ENCODE results near the gene PPOX.

The PPOX gene

DNA sequence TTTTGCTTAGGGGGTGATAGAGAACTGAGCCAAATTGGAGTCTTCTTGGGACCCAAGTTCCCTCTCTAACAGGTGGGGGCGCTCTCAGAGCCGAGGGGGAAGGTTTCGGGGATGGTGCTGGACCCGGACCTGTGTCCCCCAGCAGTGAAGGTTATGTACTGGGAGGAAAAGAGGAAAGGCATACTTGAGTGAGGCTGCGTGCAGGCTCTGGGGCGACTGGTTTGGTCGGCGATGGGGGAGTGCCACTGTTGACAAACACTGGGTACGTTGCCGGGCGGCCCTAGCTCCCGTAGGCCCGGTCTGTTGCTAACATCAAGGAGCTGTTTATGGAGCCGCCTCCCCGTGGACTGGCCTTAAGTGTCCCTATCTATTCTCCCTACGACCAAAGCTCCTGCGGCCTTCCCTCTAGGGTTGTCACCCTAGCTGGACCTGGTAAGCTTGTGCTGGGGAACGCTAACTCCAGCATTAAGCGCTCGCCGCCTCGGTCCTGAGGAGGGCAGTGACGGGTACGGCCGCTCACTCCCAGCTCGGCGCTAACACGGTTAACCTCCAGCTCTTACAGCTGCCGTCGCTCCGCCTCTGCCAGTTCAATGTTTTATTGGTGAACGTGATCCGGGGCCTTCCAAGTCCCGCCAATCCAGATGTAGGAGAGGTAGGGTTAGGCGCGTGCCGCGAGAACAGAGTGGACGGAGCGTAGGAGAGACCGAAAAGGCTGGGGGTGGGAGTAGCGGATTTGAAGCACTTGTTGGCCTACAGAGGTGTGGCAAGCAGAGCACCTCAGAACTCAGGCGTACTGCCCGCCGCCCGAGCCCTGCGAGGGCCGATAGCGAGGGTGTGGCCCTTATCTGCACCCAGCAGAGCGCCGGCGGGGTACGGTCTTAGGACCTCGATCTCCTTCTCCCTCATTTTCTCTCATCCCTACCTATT is at the start of gene PPOX:
Gene PPOX (plus strand): TSS at position 685 of the 927 bp plus-strand sequence. CDS start 422 bp downstream, outside the sequence.
- peak; percentile 84 to 85 for DNase-seq (ENCODE audit: low read depth in 1 of 2, low spot score in 1 of 2)

DNA sequence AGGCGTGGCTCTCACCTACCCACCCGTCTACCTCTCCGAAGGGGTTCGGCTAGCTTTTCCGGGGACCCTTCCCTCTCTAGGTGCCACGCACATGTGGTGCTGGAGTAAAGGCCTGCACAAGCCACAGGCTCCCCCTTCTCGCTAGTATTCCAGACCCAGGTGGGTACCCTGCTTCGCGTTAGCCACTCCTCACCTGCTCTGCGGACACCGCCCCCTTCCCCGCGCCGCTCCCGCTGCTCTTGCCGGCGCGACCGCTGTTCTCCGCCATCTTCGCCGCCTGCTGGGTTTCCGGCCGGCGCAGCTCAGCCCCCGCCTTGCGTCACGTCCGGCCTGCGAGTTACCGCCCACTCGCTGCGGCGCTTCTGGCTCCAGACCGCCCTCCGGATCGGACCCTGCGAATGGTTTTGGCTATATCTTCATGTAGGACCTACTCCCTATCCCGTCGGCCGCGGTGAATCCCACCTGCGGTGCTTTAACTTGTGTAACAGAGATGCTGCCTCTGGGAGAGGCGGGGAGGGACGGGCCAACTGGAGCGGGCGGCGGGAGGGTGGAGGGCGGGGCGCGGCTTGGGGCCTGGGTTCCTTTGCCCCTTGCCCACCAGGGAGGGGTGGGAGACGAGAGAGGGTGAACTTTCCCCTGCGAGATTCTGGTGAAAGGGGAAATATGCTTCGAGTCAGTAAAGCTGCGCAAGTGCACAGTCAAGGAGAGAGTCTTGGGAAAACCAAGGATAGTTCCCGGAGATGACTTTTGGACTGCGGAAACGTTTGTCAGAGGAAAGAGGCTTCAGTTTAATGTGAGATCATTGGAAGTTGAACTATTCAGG is 48.3 kb upstream of the PPOX start, which contains the start of the genes NIT1 and PFDN2:
Gene NIT1 (plus strand): TSS at position 347 of the 823 bp plus-strand sequence. CDS start 72 bp downstream, at position 419.
Gene PFDN2 (minus strand): TSS at position 279 of the 823 bp plus-strand sequence. CDS start 11 bp downstream, at position 268.
- DNase-seq (ENCODE audit: low read depth in 1 of 2, low spot score in 1 of 2): peak; percentile 67 to 76

DNA sequence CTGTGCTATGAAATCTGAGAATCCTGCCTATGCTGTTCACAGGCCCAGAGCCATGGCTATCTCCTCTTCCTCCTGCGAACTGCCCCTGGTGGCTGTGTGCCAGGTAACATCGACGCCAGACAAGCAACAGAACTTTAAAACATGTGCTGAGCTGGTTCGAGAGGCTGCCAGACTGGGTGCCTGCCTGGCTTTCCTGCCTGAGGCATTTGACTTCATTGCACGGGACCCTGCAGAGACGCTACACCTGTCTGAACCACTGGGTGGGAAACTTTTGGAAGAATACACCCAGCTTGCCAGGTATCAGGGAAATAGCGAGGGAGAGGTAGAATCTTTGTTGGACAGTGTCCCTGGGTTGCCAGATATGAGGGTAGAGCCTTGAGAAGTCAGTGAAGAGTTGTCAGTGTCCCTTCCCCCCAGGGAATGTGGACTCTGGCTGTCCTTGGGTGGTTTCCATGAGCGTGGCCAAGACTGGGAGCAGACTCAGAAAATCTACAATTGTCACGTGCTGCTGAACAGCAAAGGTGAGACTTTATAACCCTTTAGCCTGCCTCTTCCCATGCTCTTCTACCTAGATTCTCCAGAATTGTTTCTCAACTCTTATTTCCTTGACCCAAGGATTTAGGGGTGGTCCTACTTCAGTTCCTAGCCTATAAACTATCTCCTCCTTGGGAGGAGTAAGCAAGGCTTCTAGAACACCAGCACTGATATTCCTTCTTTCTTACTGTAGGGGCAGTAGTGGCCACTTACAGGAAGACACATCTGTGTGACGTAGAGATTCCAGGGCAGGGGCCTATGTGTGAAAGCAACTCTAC is 46.9 kb upstream of the PPOX start:
- peak in 1 of 2 donors; percentile 46 for DNase-seq (ENCODE audit: low read depth in 1 of 2, low spot score in 1 of 2)

DNA sequence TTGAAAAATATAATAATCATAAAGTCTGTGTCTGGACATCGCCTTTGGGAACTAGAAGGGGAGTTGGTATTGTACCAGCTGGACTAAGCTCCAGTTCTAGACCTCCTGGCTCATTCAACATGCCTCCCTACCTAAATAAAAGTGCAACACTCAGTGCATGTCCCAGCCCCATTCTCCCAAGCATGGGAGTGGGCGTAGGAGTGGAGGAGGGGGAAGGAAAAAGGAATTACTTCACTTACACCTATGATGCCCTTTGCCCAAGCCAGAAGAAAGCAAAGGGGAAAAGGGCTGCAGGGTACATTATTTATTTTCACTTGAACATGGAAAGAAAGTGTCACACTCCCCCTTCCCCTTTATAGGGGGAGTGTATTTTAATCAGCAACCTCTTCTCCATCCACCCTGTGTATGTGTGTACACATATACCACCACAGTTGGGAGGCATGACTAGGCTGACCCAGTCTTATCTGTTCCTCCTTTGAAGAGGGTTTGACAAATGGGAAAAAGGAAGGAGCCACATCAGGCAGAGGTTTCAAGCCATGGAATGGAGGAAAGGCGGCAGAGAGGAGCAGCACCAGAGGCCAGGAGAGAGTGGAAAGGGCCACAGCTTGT is 45.1 kb upstream of the PPOX start:
- DNase-seq (ENCODE audit: low read depth in 1 of 2, low spot score in 1 of 2): no peak

DNA sequence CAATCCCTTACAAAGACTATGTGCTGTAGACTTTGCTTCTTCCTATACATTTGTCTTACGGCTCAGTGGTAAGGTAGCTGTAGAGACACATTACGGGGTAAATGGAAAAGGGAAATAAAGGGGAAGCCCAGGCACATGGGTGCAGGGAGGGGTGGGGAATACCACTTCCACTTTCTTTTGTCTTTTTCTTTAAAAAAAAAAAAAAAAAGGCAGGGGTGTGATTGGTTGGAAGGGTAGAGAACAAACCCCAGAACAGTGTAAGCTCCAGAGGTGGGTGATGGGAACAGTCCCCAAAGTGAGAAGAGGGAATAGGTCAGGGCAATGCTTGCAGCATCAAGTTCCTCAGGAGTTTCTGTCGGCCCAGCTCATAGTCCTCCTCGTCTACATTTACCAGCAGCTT is 44.4 kb upstream of the PPOX start:
- DNase-seq (ENCODE audit: low read depth in 1 of 2, low spot score in 1 of 2): no peak

DNA sequence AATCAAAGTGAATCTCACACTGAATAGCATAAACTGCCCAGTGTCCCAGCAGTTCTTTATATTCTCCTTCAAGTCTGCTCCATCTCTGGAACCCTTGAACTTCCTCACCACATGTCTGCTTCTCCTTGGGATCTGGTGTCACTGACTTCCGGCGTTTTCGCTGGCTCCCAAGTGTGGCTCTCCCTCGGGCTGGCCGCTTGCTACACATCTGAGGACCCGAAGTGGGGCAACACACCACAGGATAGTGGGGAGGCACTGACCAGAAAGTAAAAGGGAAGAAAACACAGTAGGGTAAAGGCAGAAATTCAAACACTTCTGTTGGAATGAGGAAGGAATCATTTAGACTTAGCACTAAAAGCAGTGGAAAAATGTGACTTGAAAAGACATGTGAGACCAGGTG is 43.3 kb upstream of the PPOX start:
- DNase-seq (ENCODE audit: low read depth in 1 of 2, low spot score in 1 of 2): no peak

DNA sequence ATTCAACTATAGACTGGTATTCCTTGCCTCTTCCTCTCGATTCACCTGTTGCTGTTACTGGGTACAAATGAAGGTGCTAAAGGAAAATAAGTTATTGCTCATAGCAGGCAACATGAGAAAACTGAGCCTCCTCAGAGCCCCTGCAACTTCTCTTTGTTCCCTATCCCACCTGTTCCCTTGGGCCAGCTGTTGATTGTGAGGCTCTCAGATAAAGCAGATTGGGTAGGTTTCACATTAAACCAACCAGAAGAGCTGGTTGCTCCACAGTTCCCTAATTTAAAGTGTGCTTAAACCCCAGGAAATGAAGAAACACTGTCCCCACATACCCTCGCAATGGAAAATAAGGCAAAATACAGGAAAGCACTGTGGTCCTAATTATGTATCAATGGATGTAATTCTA is 38.6 kb upstream of the PPOX start:
- no peak for DNase-seq (ENCODE audit: low read depth in 1 of 2, low spot score in 1 of 2)

DNA sequence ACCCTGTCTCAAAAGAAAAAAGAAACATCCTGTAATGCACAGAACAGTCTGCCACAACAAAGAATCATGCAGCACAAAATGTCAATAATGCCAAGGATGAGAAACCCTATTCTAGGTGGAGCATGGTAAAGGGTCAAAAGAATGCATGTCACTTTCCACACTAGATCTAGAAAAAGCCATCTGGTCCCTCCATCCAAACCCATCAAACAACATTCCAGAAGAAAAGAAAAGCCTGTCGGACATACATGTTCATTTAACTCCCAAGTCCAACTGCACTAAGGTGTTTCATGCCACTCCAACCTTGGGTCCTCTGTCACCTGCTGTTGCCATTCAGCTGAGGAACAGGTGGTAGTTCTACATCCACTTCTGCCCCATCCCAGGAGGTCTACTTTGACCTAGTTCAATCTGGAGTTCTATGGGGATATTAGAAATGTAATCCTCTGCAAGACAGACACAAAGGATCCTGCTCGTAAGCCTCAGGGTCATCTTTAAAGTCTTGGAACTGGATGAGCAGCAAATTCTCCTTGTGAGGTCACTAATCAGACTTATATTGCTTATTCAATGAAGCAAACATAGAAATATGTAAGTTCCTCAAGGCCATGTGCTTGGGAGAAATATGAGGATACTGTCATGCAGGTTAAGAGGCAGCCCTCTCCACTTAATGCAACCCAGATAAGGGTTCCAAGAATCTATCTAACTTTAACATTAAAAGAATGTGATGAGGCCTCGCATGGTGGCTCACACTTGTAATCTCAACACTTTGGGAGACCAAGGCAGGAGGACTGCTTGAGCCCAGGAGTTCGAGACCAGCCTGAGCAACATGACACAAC is 37.4 kb upstream of the PPOX start:
- no peak for DNase-seq (ENCODE audit: low read depth in 1 of 2, low spot score in 1 of 2)

DNA sequence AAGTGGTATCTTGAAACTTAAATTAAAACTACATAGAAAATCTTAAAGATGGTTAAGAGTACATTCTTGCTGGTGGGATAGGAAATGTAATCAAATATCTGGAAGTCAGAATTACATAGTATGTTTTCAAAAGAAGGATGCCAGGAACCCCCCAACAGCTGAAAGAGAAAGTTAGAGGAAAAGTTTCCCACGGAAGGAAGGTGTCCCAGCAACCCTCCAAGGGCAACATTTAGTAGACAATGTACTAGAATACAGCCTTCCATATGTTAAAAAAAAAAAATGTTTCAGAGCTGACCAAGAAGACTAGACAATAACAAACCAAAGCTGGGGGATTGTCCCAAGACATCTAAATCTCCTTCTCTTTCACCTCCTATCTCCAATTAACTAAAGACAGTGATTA is 36.0 kb upstream of the PPOX start:
- DNase-seq (ENCODE audit: low read depth in 1 of 2, low spot score in 1 of 2): no peak

DNA sequence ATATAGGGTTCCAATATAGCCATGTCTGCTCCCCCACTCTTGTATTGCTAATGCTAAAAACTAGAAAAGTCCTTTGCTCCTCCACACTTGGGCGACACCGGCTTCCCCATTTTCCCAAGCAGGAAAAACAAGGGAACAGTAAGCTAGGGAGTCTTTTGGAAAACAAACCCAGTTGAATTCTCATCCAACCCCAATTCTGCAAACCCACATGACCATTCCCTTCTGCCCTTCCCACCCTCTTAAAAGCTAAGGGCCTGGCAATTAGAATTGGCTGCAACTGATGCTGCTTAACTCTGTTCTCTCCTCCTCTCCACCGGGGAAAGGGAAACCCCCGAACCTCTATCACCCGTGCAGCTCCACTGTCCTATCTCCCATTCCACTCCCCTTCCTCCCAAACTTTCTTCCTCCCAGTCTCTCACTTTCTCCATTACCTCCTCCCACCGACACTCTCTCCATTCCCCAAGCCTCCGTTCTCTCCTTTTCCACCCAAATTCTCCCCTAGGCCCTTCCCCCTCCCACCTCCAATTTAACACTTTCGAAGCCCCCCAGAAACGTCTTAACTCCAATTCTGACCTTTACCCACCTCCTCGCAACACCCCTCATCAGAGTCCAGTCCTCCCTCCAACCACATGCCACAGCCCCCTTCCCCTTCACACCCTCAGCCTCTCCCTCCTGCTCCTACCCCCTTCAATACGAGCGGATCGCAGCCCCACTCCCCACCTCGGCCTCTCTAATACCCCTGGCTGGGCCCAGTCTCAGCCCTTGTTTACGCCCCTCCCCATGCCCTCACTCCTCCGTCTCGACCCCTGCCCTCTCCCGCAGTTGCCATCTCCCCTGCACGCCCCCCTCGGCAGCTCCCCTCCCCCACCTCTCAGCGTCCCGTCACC is 34.5 kb upstream of the PPOX start:
- no peak for DNase-seq (ENCODE audit: low read depth in 1 of 2, low spot score in 1 of 2)

DNA sequence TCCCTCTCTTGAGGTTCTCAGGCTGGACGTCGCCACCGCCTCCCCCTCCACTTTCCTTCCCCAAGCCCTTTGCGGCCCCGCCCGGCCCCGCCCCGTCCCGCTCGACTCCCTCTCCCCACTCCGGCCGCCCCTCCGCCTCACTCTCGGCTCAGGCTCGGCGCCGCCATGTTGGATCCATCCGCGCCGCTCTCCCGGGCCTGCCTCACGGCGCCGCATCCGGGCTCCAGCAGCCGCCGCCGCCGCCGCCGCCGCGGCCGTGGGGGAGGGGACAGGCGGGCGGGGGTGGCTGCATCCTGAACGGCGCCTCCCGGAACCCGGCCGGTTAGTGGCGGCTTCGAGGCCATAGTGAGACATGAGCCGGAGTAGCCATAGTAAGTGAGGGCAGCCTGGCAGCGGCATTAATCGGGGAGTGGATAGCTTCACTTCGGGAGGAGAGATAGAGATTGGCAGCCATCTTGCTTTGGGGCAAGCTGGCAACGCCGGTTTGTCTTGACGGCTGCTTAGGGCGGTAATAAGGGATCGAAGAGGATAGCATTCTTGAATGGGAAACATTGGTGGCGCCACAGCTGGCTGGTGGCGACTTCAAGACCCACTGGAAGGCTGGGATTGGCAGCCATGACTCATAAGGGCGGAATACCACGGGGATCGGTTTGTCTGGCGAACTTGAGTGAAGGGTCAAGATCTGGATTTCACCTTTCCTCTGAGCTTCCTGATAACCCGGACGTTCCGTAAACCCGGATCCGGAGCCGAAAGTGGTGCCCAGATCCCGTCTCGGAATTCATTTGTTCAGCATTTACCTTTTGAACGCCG is 33.6 kb upstream of the PPOX start, which contains the start of gene DEDD:
Gene DEDD (minus strand): TSS at position 258 of the 810 bp plus-strand sequence. CDS start 8,205 bp downstream, outside the sequence.
- DNase-seq (ENCODE audit: low read depth in 1 of 2, low spot score in 1 of 2): peak; percentile 68 to 85

DNA sequence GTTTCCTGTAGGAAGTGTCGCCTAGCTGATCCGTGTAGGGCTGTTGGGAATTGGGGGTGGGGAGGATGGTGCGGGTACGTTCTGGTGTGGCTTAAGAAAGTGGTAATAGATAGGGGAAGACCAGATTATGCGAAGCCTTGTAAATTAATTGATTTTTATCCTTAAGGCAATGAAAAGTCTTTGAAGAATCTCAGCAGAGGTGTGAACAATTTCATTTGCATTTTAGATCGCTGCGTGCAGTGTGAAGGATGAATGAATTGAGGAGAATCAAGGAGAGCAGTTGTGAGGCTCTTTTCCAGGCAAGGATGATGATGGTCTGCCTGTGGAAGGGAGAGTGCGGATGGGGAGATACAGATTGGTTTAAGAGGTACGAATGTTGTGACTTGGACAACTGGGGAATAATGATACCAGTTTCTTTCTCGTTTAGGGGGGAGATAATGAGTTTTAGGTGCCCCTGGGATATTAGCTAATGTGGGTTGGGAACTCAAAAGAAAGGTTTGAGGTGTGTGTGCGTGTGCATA is 32.9 kb upstream of the PPOX start:
- no peak for DNase-seq (ENCODE audit: low read depth in 1 of 2, low spot score in 1 of 2)

DNA sequence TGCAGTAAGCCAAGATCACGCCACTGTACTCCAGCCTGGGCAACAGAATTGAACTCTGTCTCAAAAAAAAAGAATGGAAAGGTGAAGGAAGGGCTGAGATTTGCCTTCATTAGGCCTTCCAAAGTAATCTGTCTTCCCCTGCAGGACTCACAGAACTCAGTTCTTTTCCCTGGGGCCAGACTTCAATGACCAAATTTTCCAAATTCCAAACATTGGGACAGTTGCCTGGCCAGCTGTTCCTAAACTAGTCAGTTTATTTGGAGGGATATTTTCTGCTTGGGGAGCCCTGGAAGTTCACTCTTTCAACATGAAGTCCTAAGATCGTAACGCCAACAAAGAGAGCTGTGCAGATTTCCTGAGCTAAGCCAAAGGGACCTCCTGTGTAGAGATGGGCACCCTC is 28.3 kb upstream of the PPOX start:
- DNase-seq (ENCODE audit: low read depth in 1 of 2, low spot score in 1 of 2): no peak

DNA sequence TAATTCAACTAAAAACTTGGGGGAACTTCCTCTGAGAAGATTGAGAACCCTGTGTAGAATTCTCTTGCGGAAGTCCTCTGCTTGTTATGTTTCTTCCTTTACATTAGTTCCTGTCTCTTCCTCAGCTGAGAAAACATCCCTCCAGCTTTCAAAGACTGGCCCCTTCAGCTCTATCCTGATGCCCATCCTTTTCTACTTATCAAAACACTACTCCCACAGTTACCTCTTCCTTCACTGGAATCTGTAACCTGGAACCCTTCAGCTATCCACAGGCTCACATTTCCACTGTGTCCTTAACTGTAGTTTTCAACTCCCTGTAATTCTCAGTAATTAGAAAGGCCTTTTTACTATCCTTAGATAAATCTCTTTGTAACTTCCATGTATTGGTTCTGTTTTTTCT is 27.8 kb upstream of the PPOX start:
- DNase-seq (ENCODE audit: low read depth in 1 of 2, low spot score in 1 of 2): no peak

DNA sequence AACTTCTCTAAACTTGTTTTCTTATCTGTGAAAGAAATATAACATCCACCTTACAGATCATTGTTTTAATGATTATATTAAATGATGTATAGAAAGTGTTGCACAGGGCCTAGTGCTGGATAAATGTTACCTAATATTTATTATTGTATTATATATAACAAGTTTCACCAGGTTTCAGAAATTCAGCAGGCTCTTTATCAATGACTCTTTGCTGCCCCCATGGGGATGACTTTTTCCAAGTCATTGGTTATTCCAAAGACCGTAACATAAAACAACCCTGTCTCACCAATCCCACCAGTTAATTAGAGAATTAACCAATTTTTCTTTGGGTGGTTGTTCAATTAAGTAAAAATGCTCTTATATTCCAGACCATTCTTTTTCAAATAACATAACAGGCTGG is 26.5 kb upstream of the PPOX start:
- DNase-seq (ENCODE audit: low read depth in 1 of 2, low spot score in 1 of 2): no peak

DNA sequence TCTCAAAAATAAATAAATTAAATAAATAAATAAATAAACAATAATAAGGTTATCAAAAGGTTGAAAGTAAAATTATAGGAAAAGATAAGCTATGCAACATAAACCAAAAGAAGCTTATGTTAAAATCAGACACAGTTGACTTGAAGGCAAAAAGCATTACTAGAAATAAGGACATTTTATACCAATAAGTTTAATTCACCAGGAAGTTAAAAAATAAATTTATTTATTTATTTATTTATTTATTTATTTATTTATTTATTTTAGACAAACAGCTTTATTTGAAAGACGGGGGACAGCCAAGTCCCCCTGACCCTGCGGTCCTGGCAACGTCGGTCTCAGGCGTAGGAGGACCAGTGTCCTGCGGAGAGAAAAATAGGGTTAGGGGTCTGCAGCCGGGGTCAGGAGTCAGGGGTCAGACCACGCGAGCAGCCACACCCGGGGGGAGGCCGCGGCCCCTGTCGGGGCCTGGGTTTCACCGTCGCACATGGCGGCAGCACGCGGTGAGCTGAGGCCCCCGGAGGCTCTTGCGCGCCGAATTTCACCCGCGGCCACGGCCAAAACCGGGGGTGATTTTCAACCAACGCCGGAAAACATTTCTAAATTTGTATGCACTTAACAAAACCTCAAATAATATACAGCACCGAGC is 25.3 kb upstream of the PPOX start:
- DNase-seq (ENCODE audit: low read depth in 1 of 2, low spot score in 1 of 2): no peak

DNA sequence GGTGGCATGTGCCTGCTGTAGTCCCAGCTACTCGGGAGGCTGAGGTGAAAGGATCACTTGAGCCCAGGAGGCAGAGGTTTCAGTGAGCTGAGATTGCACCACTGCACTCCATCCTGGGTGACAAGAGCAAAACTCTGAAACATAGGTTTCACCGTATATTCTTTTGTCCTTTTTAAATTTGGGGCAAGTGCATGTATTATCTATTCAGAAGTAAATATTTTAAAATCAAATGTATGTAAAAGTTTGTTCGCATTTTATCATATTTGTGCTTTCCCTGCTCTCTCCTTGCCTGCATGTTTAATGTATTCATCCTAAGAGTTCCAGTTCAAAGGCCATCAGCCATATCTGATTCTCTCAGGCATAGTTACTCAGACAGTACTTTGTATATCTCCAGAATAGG is 20.4 kb upstream of the PPOX start:
- DNase-seq (ENCODE audit: low read depth in 1 of 2, low spot score in 1 of 2): no peak
